Gastrocnemius medialis (tissue), 4 donors: ENCODE results near the gene LURAP1L. TPM values are rescaled to one million over a fixed set of nuclear protein-coding genes. Genes with fewer than 3 reads are reported as not detected.
A peak's percentile ranks its signal among the peaks of the same experiment; 100 is the strongest.

Experiments used
- ATAC-seq, 2 donors: fragments of 150-250 bp; one replicate each; pipeline ENCODE4 v1.9.1; 2016
- DNase-seq, 2 donors: peaks; one replicate each; pipeline ENCODE4 v3.0.0-alpha.2; 2019
- H3K27ac ChIP-seq, 4 donors: fragments of 200-600 bp; sonication (generic); 1 replicate in 1 of 4; 2 replicates in 3 of 4; pipeline ENCODE4 v1.5.1; 2016 to 2018; ENCODE audit warnings: mild to moderate bottlenecking in 2 of 4, moderate library complexity in 1 of 4
- H3K27me3 ChIP-seq, 3 donors: fragments of 200-600 bp; sonication (generic) in 2 of 3; 1 replicate in 1 of 3; 2 replicates in 2 of 3; pipeline versions ENCODE4 v1.5.1 to v1.6.0; 2016 to 2019; ENCODE audit warnings: mild to moderate bottlenecking in 1 of 3, moderate library complexity in 1 of 3
- H3K36me3 ChIP-seq, 2 donors: fragments of 200-600 bp; sonication (generic) in 1 of 2; one replicate each; pipeline ENCODE4 v1.5.1; 2017 to 2018
- H3K4me1 ChIP-seq, 2 donors: fragments of 200-600 bp; sonication (generic) in 1 of 2; one replicate each; pipeline ENCODE4 v1.5.1; 2016 to 2017; ENCODE audit warnings: mild to moderate bottlenecking in 2 of 2
- H3K4me3 ChIP-seq, 4 donors: fragments of 200-600 bp; sonication (generic) in 3 of 4; 1 replicate in 1 of 4; 2 replicates in 3 of 4; pipeline ENCODE4 v1.5.1; 2016 to 2019; ENCODE audit warnings: mild to moderate bottlenecking in 2 of 4
- H3K9me3 ChIP-seq, 3 donors: fragments of 200-600 bp; sonication (generic) in 2 of 3; 1 replicate in 1 of 3; 2 replicates in 2 of 3; pipeline ENCODE4 v1.5.1; 2016 to 2019
- CTCF ChIP-seq, 5 experiments: fragments of 450-650 bp in 3 of 5; fragments of 200-600 bp in 2 of 5; sonication (generic) in 2 of 5; IDR thresholded peaks in 4 of 5; conservative IDR thresholded peaks in 1 of 5; 1 replicate in 4 of 5; 2 replicates in 1 of 5; pipeline ENCODE4 v1.5.1; 2016 to 2019; ENCODE audit warnings: antibody characterized with exemption in 5 of 5, mild to moderate bottlenecking in 3 of 5, moderate library complexity in 3 of 5
- POLR2A ChIP-seq, 2 donors: fragments of 450-650 bp; IDR thresholded peaks; one replicate each; pipeline ENCODE4 v1.6.1; 2017; ENCODE audit warnings: antibody characterized with exemption in 2 of 2, mild to moderate bottlenecking in 2 of 2, moderate library complexity in 2 of 2
- in situ Hi-C, 4 donors: fragments of 200-750 bp; cut with MboI; loops; one replicate each; pipeline versions ENCODE4 v1.15.0 to v1.8.0; 2017; ENCODE audit warnings: low sequenced_read_pairs in 4 of 4
- intact Hi-C: fragments of 100-400 bp; cut with DNase I; formaldehyde crosslinking; loops from one replicate; pipeline ENCODE4 v1.15.1; 2023; ENCODE audit warnings: low total_unique reads
- total RNA-seq, 4 donors: library from RNA; depleted of rRNA; stranded (reverse); fragments of >200 nt; gene quantifications; one replicate each; pipeline versions ENCODE4 v1.1.0 to v1.2.3, GENCODE V29; 2016

LURAP1L gene
- total RNA-seq, 4 donors from 2014 or later, result 0.75 to 2.3 (median 2.0) TPM

DNA sequence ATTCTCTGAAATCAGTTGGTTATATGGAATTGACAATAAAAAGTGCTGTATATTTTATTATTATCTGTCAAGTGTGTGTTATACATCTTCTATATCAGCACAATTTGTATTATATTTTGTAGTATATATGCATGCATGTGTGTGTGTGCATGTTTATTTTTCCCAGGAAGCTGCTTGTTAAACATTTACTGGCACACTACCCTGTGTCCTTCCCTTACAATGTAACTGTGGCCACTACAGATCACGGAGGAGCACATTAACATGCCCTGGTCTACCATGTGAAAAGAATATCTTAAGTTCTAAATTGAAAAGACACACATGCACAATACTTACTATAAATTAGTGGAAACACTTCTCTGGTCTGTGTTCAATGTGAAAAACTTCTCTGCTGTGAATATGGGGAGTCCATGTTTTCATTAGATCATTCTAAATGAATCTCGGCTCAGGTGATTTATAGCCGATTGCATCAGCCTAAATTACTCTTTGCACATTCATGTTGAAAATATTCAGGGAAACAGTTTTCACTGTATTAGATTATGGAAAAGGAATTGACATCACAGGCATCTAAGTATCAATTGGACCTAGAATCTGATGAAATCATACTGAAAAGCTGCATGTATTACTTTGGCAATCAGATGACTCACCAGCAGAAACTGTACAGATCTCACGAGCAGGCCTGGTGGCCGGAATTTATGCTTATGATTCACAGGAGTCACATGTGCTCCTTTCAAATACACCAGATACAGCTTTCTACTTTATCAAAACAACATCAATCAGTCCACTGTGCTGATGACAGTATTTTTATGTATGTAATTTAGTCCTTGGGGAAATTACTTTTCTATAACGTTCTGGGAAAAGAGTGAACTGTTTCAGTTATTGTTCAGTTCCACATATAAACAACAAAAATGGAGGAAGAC lies 39.4 kb downstream of the LURAP1L start:
- peak; percentile 86 to 96 for ATAC-seq
- Histone ChIP-seq H3K9me3 (no peaks in the 10 kb centered on the region), H3K27me3 (no peaks in the 10 kb centered on the region), H3K36me3 (no peaks in the 10 kb centered on the region), H3K4me3 (peak overlapping the region in 2 of 4 donors; percentile 5 to 32), H3K27ac (peak overlapping the region; percentile 66 to 76 (median 70)), H3K4me1 (peaks cover 16 to 24% of the 10 kb centered on the region in 2 donors)
- TF ChIP-seq POLR2A (IDR thresholded peaks at IDR 0.05) (no peak), CTCF (IDR thresholded peaks at IDR 0.05 in 4 of 5, conservative IDR thresholded peaks at IDR 0.05 in 1 of 5) (peak in 4 of 5 experiments; percentile 10 to 33 (median 26))
- in situ Hi-C loops, result loop anchor here in 1 of 4 donors (25.0 kb wide), 1 partner anchor 102 kb away; no protein-coding TSS in a partner anchor
- peak; percentile 11 to 56 for DNase-seq
- intact Hi-C loops, result loop anchor here (2.0 kb wide), 1 partner anchor 39 kb away; the partner anchor contains the start of gene LURAP1L

- ATAC-seq, result no peak
- TF ChIP-seq POLR2A (IDR thresholded peaks at IDR 0.05) (no peak), CTCF (IDR thresholded peaks at IDR 0.05 in 4 of 5, conservative IDR thresholded peaks at IDR 0.05 in 1 of 5) (no peak)
- H3K4me1 ChIP-seq, result peaks cover 16 to 28% of the 10 kb centered on the region in 2 donors
- no peaks in the 10 kb centered on the region for H3K27me3 ChIP-seq
- DNase-seq, result no peak
- in situ Hi-C loops, result loop anchor here in 1 of 4 donors (25.0 kb wide), 1 partner anchor 103 kb away; no protein-coding TSS in a partner anchor
- H3K9me3 ChIP-seq, result no peaks in the 10 kb centered on the region
- peak overlapping the region; percentile 66 to 76 (median 70) for H3K27ac ChIP-seq
- no peaks in the 10 kb centered on the region for H3K36me3 ChIP-seq
- intact Hi-C loops, result loop anchor here (2.0 kb wide), 1 partner anchor 40 kb away; the partner anchor contains the start of gene LURAP1L
- H3K4me3 ChIP-seq, result peak overlapping the region in 2 of 4 donors; percentile 5 to 32
Observed at GRCh38 chr9:12814877-12815237, 40.0 kb downstream of the LURAP1L start.

- ATAC-seq, result no peak
- H3K36me3 ChIP-seq, result no peaks in the 10 kb centered on the region
- H3K9me3 ChIP-seq, result no peaks in the 10 kb centered on the region
- peak overlapping the region in 1 of 4 donors; percentile 67 for H3K27ac ChIP-seq
- DNase-seq, result no peak
- intact Hi-C loops, result loop anchor here (2.0 kb wide), 1 partner anchor 41 kb away; the partner anchor contains the start of gene LURAP1L
- in situ Hi-C loops, result loop anchor here in 1 of 4 donors (25.0 kb wide), 1 partner anchor 104 kb away; no protein-coding TSS in a partner anchor
- H3K4me3 ChIP-seq, result no peak overlapping the region
- TF ChIP-seq POLR2A (IDR thresholded peaks at IDR 0.05), result no peak
- TF ChIP-seq CTCF (IDR thresholded peaks at IDR 0.05 in 4 of 5, conservative IDR thresholded peaks at IDR 0.05 in 1 of 5), result no peak
- H3K27me3 ChIP-seq, result no peaks in the 10 kb centered on the region
- peaks cover 16 to 28% of the 10 kb centered on the region in 2 donors for H3K4me1 ChIP-seq
Observed at GRCh38 chr9:12815888-12816287, 41.1 kb downstream of the LURAP1L start.

GRCh38 chr9:12816656-12817101 lies 41.9 kb downstream of the LURAP1L start:
- Histone ChIP-seq H3K4me3 (no peak overlapping the region), H3K36me3 (no peaks in the 10 kb centered on the region), H3K27ac (no peak overlapping the region), H3K9me3 (no peaks in the 10 kb centered on the region), H3K27me3 (no peaks in the 10 kb centered on the region), H3K4me1 (peaks cover 16 to 28% of the 10 kb centered on the region in 2 donors)
- no peak for ATAC-seq
- DNase-seq, result no peak
- in situ Hi-C loops, result loop anchor here in 1 of 4 donors (25.0 kb wide), 1 partner anchor 104 kb away; no protein-coding TSS in a partner anchor
- intact Hi-C loops, result no loop called here
- TF ChIP-seq CTCF (IDR thresholded peaks at IDR 0.05 in 4 of 5, conservative IDR thresholded peaks at IDR 0.05 in 1 of 5) (no peak), POLR2A (IDR thresholded peaks at IDR 0.05) (no peak)
